HG03097 (cell line): Measurements from ENCODE around the gene ALDH1A1.
"Not testable (repeated sequence)": the region's sequence is repeated elsewhere in the genome, so short reads cannot be mapped to it uniquely, and the experiment has no call there.

ENCODE experiments used
- ATAC-seq: cut with Tn5 transposase; IDR thresholded peaks from one replicate; pipeline ENCODE4 v1.9.1; 2021; ENCODE audit not compliant: unreplicated experiment, low FRiP score

ALDH1A1 gene

DNA sequence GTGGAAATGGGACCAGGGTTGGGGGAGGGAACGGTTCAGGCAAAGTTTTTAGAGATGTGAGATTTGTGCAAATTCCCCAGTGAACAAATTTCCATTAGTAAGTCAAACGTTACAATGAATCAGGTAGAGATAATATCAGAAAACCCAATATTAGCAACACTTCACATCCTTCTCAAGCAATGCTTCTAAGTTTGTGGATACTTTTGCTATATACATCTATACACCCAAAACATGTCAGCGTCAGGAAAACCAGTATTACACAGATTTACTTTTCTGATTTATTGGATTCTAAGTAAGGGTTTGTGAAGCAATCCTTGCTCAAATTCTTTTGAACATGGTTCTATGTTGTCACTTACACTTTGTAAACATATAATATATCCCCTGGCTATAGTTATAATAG is 6.5 kb downstream of the ALDH1A1 start:
- ATAC-seq = no peak

GRCh38 chr9:72945391-72945790 is 7.5 kb downstream of the ALDH1A1 start:
- ATAC-seq = no peak

GRCh38 chr9:72943844-72944462 is 8.9 kb downstream of the ALDH1A1 start:
- no peak for ATAC-seq

- no peak for ATAC-seq
Observed at GRCh38 chr9:72942451-72942850, 10.4 kb downstream of the ALDH1A1 start.

DNA sequence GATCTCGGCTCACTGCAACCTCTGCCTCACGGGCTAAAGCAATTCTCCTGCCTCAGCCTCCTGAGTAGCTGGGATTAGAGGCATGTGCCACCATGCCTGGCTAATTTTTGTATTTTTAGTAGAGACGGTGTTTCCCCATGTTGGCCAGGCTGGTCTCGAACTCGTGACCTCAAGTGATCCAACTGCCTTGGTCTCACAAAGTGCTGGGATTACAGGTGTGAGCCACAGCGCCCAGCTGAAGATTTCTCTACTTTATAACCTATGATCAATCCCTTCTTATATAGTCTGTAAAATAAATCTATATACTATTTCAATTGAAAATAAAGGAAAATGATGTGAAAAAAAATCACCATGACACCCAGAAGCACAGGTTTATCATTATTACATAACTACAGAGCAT is 13.3 kb downstream of the ALDH1A1 start:
- ATAC-seq = not testable (repeated sequence)

DNA sequence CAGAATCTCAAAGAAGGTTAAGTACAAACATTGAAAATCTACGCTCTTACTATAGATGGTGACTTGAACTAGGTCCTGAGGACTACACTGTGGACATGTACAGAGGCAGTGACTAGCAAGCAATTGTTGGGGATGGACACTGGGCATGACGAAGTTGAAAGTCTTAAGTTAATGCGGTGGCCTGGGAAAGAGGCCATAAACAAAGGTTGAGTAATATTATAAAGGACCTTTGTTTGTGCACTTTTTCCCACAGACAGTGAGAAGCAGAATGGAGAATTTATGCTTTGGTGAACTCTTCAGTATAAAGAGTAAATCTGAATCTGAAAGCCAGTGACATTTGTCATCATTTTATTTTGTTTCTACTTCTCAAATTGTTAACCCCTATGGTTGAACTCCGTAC is 15.3 kb downstream of the ALDH1A1 start:
- ATAC-seq = no peak

DNA sequence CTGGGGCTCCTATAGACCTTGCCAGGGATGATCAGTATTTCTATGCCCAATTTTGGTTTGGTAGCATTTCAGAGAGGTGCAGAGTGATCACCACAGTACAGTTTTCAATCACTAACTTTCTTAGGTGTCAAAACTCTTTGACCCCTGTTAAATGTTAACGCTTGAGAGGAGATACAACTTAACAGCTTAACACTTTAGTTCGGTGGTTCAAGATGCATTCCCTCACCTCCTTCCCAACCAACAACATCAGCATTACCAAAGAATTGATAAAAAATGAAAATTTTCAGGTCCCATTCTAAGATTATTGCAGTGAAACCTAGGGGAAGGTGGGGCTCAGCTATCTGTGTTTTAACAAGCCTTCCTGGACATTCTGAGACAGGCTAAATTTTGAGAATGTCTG is 16.2 kb downstream of the ALDH1A1 start:
- no peak for ATAC-seq

DNA sequence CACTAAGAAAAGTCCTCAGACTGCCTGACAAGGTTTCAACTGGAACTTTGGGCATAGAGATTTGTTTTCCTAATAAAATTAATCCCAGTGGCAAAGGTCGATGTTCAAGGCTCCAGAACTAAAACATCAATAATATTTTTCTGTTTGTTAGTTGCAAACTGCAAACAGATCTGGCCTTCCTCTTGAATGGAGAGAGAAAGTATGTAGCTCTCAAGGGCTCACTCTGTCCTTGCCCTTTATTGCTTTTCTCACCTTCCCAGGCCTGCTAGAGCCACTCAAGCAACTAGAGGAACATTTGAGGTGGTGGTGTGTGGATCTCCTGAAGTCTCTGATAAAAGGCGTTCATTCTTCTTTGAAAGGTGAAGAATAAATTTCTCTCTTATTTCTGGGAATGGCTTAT is 16.6 kb downstream of the ALDH1A1 start:
- no peak for ATAC-seq

DNA sequence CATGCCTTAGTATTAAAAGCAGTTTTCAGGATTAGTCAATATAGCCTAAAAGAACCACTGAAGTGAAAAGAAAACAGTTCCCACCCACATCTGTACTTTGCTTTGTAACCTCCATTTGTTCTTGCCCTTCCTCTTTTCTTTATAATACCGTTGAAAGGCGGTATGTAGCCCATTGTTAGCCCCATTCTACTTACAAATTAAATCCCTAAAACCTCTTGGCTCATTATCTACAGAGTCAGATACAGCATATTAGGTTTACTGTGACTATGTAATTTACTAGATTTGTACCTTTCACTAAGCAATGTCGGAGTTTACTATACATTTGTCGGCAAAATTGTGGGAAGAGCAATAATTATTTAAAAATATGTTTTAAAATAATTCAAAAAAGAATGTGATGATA is 17.3 kb downstream of the ALDH1A1 start:
- ATAC-seq = no peak

GRCh38 chr9:72933730-72934665 is 18.9 kb downstream of the ALDH1A1 start:
- no peak for ATAC-seq

DNA sequence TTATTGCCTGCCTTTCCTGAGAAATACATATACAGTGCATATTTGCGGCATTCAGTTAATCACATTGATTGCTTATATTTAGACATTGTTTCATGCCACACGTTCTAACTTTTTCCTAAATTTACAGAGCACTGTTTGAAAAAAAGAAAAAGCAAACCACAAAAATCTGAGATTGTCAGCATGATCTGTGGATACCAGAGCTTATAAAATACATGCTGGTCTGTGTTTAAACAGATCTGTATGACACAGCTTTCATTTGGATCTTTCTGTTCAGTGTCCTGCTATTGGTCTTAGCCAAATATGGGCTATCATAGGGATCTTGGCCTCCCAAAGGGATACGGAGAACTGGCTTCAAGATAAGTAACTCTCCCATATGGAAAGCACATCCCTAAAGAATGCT is 20.2 kb downstream of the ALDH1A1 start:
- ATAC-seq = no peak

DNA sequence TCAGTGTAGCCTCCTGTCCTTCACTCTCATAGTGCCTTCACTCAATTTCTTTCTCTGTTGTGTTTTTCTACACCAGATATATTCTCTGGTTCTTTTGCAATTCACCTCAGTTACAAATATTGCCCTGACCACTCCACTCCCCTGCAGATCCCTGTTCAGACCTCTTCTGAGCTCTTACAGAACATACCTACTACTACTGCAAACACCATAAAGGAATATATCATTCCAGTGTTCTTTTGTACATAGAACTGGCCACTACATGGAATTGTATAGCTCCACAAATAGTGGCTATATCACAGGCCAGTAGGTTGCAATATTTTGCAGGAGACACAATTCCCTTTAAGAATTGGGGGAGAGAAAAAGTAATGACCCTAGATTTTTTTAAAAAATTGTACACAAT is 21.0 kb downstream of the ALDH1A1 start:
- ATAC-seq = no peak

GRCh38 chr9:72931437-72931836 is 21.4 kb downstream of the ALDH1A1 start:
- ATAC-seq = no peak

DNA sequence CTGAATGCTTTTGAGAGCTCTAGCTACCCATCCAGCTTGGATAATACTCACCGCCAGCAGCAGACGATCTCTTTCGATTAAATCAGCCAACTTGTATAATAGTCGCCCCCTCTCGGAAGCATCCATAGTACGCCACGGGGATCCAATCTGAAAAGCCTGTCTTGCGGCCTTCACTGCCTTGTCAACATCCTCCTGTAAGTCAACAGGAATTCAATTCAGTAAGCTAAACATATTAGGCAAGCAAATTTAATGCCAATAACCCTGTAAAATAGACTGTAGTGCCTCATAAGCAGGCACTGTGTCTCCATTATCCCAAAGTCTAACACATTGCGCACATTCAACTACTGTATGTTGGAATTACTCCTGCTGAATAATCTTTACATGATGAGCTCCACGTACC is 22.0 kb downstream of the ALDH1A1 start:
- no peak for ATAC-seq

DNA sequence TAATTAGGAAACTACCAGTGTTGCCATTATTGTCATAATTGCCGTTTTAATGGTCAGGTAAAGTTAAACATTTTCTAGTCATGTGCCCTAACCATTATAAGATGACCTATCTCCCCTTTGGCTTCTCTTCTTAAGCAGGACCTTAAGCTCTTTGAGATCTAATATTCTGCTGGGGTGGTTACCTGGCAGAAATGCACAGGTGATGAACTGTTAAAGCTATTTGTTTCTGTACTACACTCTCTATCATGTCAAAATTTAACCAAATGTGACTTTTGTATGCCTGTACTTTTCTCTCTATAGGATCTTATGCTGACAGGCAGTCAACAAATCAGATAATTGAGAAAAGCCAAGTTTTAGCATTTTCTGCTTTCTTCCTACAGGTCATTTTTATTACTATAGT is 23.3 kb downstream of the ALDH1A1 start:
- no peak for ATAC-seq

DNA sequence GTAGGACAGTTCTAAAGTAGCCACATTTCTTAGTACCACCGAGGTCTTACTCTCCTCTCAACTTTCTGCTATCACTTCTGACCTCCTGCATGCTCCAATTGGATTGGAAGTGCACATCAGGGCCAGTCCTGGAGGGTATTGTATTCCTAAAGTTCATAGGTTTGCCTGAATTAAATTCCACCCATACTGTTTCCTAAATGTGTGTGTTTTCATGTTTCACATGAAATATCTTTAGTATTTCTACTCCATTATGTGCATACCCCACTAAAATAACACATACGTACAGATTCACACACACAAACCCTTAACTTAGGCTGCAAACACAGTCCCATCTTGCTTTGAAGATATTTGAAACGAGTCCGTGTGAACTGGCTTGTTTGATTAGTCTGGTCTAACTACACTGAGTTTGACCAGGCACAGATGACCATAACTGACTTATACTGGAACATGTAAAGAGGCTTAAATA is 24.8 kb downstream of the ALDH1A1 start:
- ATAC-seq = no peak

DNA sequence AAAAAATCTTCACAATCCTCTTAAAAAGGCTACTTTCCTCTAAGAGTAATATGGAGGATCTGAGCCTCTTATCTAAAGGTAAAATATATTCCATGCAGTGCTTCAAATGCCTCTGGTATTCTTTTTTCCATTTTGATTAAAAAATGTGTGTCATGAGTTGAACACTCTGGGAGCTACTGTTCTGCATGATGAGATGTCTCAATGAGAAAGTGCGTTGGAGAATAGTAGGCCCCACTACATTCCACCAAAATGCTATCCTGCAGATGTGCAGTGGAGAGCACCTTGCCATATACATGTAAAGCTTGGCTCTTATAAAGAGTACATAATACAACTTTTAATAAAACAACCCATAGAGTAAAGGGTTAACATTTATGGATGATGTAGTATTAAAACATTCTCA is 26.3 kb downstream of the ALDH1A1 start:
- ATAC-seq = no peak

DNA sequence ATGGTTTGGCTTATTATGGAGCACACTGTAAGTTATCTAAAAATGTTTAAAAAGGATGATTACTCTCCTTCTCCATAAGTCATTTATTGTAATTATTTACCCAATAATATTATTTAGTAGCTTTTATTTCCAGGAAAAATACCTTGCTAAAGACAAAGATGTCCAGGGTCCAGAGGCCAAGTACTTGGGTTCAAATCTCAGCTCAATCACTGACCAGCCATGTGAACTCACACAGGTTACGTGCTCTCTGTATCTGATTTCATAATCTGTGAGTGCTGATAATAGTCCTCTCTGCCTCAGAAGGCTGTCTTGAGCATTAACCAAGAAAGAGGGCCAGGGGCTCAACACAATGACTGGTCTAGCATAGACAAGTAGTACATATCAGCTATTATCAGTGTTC is 27.0 kb downstream of the ALDH1A1 start:
- no peak for ATAC-seq

- ATAC-seq = no peak
Observed at GRCh38 chr9:72925126-72925789, 27.6 kb downstream of the ALDH1A1 start.

GRCh38 chr9:72924154-72924790 is 28.6 kb downstream of the ALDH1A1 start:
- no peak for ATAC-seq

- ATAC-seq = no peak
Observed at GRCh38 chr9:72923077-72923476, 29.8 kb downstream of the ALDH1A1 start.
